ENCODE results near the gene CSNK1G1. TPM values are rescaled to one million over a fixed set of nuclear protein-coding genes. Genes with fewer than 3 reads are reported as not detected.

CSNK1G1 gene
- total RNA-seq, 1 donor: 37.6 TPM

- no peak overlapping the region for H3K4me3 ChIP-seq (ENCODE audit: low read depth, low read length)
- peak; percentile 86 for DNase-seq (ENCODE audit: low read depth)
- no peak for TF ChIP-seq CTCF (IDR thresholded peaks at IDR 0.05; ENCODE audit: insufficient read depth, low read depth, low read length)
These were observed 67.4 kb downstream of the CSNK1G1 start for GRCh38 chr15:64288577-64288976.

- no peak overlapping the region for H3K4me3 ChIP-seq (ENCODE audit: low read depth, low read length)
- TF ChIP-seq CTCF (IDR thresholded peaks at IDR 0.05; ENCODE audit: insufficient read depth, low read depth, low read length): no peak
- no peak for DNase-seq (ENCODE audit: low read depth)
These were observed 68.0 kb downstream of the CSNK1G1 start for GRCh38 chr15:64287953-64288352.

- no peak for DNase-seq (ENCODE audit: low read depth)
- no peak for TF ChIP-seq CTCF (IDR thresholded peaks at IDR 0.05; ENCODE audit: insufficient read depth, low read depth, low read length)
- H3K4me3 ChIP-seq (ENCODE audit: low read depth, low read length): no peak overlapping the region
These were observed 69.5 kb downstream of the CSNK1G1 start for GRCh38 chr15:64286473-64286872.

GRCh38 chr15:64285871-64286270, 70.1 kb downstream of the CSNK1G1 start:
- DNase-seq (ENCODE audit: low read depth): no peak
- TF ChIP-seq CTCF (IDR thresholded peaks at IDR 0.05; ENCODE audit: insufficient read depth, low read depth, low read length): no peak
- no peak overlapping the region for H3K4me3 ChIP-seq (ENCODE audit: low read depth, low read length)

- no peak overlapping the region for H3K4me3 ChIP-seq (ENCODE audit: low read depth, low read length)
- no peak for DNase-seq (ENCODE audit: low read depth)
- TF ChIP-seq CTCF (IDR thresholded peaks at IDR 0.05; ENCODE audit: insufficient read depth, low read depth, low read length): no peak
These were observed 70.8 kb downstream of the CSNK1G1 start for GRCh38 chr15:64285150-64285549.

- TF ChIP-seq CTCF (IDR thresholded peaks at IDR 0.05; ENCODE audit: insufficient read depth, low read depth, low read length): no peak
- no peak overlapping the region for H3K4me3 ChIP-seq (ENCODE audit: low read depth, low read length)
- peak; percentile 71 for DNase-seq (ENCODE audit: low read depth)
These were observed 71.9 kb downstream of the CSNK1G1 start for GRCh38 chr15:64284042-64284441.

- TF ChIP-seq CTCF (IDR thresholded peaks at IDR 0.05; ENCODE audit: insufficient read depth, low read depth, low read length): no peak
- DNase-seq (ENCODE audit: low read depth): no peak
- H3K4me3 ChIP-seq (ENCODE audit: low read depth, low read length): no peak overlapping the region
These were observed 73.3 kb downstream of the CSNK1G1 start for GRCh38 chr15:64282701-64283100.
